HEK293T (cell line): ENCODE data around the gene NFIA.

ENCODE experiments used
- ELF4 ChIP-seq: fragments of 450-650 bp; IDR thresholded peaks from 2 replicates; pipeline ENCODE4 v1.6.1; 2017; ENCODE audit warnings: antibody characterized with exemption
- FOXA1 ChIP-seq: fragments of 450-650 bp; IDR thresholded peaks from 2 replicates; pipeline ENCODE4 v1.6.1; 2016; ENCODE audit warnings: mild to moderate bottlenecking
- FOXK2 ChIP-seq: fragments of 450-650 bp; IDR thresholded peaks from 2 replicates; pipeline ENCODE4 v1.6.1; 2016; ENCODE audit warnings: mild to moderate bottlenecking
- L3MBTL2 ChIP-seq: fragments of 450-650 bp; conservative IDR thresholded peaks from 2 replicates; pipeline ENCODE4 v1.6.1; 2016; ENCODE audit warnings: mild to moderate bottlenecking
- LEF1 ChIP-seq: fragments of 450-650 bp; IDR thresholded peaks from 2 replicates; pipeline ENCODE4 v1.6.1; 2017; ENCODE audit warnings: mild to moderate bottlenecking, borderline replicate concordance
- NFRKB ChIP-seq: fragments of 450-650 bp; IDR thresholded peaks from 2 replicates; pipeline ENCODE4 v1.6.1; 2016; ENCODE audit warnings: mild to moderate bottlenecking, moderate library complexity
- PKNOX1 ChIP-seq: fragments of 450-650 bp; IDR thresholded peaks from 2 replicates; pipeline ENCODE4 v1.6.1; 2016
- SP1 ChIP-seq: fragments of 450-650 bp; IDR thresholded peaks from 2 replicates; pipeline ENCODE4 v1.6.1; 2017
- SUZ12 ChIP-seq: fragments of 450-650 bp; IDR thresholded peaks from 2 replicates; pipeline ENCODE4 v1.6.1; 2016; ENCODE audit warnings: mild to moderate bottlenecking
- TARDBP ChIP-seq: fragments of 450-650 bp; IDR thresholded peaks from 2 replicates; pipeline ENCODE4 v1.6.1; 2016
- ZNF384 ChIP-seq: fragments of 450-650 bp; IDR thresholded peaks from 2 replicates; pipeline ENCODE4 v1.6.1; 2016

GRCh38 chr1:61240878-61241277 lies 158.5 kb downstream of the NFIA start:
- TF ChIP-seq SUZ12 (no peak), FOXK2 (no peak), SP1 (no peak), TARDBP (no peak), PKNOX1 (no peak), ELF4 (no peak), LEF1 (no peak), ZNF384 (no peak), FOXA1 (no peak), NFRKB (no peak), L3MBTL2 (no peak)
